Measurements from ENCODE around the gene GSG1L.

DNA sequence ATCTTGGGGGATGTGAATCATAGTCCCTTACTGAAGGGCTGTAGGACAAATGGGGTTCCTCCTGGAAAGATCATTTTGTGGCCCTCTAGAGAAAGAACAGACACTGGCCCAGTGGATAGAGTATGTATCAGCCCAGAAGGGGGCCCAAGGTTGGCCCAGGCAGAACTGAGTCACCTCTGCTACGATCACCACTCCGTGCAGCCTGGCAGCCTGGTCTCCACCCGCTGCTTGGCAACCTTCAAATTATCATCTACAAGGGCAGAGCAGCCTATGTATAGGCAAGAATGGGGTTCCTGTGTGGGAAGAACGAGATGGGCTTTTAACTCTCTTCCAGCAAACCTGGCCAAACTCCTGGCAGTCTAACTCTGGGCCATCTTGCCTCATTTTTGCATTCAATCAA is 61.9 kb downstream of the GSG1L start:
- no peak for TF ChIP-seq ARNT (IDR thresholded peaks at IDR 0.05)
- TF ChIP-seq HDGF (IDR thresholded peaks at IDR 0.05; ENCODE audit: borderline replicate concordance): no peak
- no peak for TF ChIP-seq BHLHE40 (IDR thresholded peaks at IDR 0.05; ENCODE audit: borderline replicate concordance)
- TF ChIP-seq TARDBP (IDR thresholded peaks at IDR 0.05): no peak
- no peak for TF ChIP-seq SP1 (IDR thresholded peaks at IDR 0.05)
- no peak for TF ChIP-seq ELF4 (IDR thresholded peaks at IDR 0.05)
- TF ChIP-seq, protein P1, sequence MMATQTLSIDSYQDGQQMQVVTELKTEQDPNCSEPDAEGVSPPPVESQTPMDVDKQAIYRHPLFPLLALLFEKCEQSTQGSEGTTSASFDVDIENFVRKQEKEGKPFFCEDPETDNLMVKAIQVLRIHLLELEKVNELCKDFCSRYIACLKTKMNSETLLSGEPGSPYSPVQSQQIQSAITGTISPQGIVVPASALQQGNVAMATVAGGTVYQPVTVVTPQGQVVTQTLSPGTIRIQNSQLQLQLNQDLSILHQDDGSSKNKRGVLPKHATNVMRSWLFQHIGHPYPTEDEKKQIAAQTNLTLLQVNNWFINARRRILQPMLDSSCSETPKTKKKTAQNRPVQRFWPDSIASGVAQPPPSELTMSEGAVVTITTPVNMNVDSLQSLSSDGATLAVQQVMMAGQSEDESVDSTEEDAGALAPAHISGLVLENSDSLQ (IDR thresholded peaks at IDR 0.05): no peak
- TF ChIP-seq FOXM1 (IDR thresholded peaks at IDR 0.05; ENCODE audit: borderline replicate concordance): no peak
- TF ChIP-seq FOXK2 (IDR thresholded peaks at IDR 0.05): no peak
